ENCODE data around the gene NPC1.
"Not testable (repeated sequence)": the region's sequence is repeated elsewhere in the genome, so short reads cannot be mapped to it uniquely, and the experiment has no call there.

NPC1 gene

DNA sequence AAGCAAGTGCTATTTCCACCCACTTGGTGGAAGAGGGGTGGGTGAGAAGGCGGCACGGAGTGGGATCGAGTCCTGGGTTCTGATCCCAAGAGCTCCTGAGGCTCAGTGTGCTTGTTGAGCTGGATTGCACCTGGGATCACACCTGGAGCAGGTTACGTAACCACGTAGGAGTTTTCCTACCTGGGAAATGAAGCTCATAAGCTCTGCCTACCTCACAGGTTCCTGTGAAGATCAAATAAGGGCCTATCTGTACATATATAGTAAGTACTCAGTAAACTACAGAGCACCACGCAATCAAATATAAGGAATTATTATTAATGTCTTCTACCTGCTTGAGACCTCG lies 11.0 kb downstream of the NPC1 start:
- DNase-seq (ENCODE audit: low spot score), result no peak

- no peak for DNase-seq (ENCODE audit: low spot score)
These were observed 11.5 kb downstream of the NPC1 start for GRCh38 chr18:23574611-23575308.

DNA sequence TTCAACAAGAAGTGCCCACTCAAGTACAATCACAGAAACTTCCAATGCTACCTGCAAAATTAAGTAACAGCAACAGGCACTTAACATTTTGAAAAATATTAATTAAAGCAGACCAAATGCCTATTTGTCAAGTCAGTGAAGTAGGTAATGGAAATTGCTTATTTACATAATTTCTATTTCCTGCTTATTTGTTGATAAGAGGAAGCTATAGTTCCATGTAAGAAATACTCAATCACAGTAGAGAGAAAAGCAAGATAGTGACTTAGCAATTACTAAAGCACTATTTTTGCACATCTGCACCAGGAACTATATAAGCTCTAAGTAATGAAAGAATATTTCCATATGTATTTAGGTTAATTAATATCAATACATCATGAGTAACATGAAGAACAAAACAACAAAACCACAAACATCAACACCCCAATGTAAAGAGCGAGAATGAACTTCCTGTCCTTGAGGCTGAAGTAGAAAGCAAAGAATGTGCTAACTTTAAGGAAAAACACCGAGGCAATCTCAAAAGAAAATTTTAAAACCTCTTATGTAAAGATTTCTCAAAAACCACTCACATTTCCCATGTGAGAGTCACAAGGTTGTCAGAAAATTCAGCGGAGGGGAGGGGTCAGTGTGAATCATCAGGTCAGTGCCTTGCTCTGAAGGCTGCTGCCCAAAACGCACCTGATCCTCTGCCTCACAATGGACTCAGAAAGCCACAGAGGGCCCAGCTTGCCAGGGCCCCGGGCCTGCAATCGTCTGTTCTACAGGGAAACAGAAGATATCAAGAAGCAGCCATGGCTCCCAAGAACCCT lies 12.5 kb downstream of the NPC1 start:
- DNase-seq (ENCODE audit: low spot score), result peak; percentile 47

DNA sequence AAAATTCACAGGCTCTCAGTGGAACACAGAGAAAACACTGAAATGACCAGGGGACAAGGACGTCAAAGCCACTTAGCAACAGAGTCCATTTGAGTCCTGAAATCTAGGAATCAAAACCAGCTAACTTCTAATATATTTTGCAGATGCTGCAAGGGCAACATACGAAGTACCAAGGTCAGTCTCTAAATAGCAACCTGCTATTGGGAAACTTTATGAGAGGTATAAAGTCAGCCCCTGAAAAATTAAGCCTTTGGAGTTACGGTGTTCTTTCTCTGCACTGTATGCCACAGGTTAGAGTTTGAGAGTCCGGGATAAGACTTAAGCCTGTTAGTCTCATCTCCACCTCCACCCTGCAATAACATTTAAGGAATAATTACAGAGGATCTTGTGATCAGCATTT lies 13.3 kb downstream of the NPC1 start:
- DNase-seq (ENCODE audit: low spot score), result no peak

DNA sequence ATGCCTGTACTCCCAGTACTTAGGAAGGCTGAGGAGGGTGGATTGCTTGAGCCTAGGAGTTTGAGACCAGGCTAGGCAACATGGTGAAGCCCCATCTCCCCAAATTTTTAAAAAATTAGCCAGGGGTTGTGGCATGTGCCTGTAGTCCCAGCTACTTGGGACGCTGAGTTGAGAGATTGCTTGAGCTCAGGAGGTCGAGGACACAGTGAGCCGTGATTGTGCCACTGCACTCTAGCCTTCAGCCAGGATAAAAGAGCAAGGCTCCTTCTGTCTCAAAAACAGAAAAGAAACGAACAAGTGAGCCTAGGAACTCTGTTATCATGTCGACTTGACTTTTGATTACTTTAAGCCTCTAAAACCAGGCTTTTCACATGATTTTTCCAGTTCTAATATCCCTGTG lies 13.7 kb downstream of the NPC1 start:
- DNase-seq (ENCODE audit: low spot score), result no peak

- no peak for DNase-seq (ENCODE audit: low spot score)
These were observed 14.3 kb downstream of the NPC1 start for GRCh38 chr18:23572012-23572411.

DNA sequence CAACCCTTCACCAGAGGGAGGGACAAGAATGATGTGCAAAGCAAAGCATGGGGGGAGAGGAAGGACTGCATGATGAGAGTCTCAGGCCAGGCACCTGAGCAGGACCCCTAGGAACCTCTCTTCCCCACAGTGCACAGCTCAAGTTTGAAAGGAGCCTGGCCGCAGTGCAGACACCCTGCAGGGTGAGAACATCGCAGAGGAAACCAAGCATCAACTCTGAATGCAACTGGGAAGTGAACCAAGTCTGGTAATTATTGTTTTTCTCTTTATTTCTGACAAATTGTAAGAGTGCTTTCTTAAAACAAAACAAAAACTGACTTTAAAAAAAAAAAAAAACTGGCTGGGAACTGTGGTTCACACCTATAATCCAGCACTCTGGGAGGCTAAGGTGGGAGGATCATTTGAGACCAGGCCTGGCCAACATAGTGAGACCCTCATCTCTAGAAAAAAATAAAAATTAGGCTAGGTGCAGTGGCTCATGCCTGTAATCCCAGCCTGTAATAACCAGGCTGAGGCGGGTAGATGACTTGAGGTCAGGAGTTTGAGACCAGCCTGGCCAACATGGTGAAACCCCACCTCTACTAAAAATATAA lies 15.3 kb downstream of the NPC1 start:
- DNase-seq (ENCODE audit: low spot score), result no peak

DNA sequence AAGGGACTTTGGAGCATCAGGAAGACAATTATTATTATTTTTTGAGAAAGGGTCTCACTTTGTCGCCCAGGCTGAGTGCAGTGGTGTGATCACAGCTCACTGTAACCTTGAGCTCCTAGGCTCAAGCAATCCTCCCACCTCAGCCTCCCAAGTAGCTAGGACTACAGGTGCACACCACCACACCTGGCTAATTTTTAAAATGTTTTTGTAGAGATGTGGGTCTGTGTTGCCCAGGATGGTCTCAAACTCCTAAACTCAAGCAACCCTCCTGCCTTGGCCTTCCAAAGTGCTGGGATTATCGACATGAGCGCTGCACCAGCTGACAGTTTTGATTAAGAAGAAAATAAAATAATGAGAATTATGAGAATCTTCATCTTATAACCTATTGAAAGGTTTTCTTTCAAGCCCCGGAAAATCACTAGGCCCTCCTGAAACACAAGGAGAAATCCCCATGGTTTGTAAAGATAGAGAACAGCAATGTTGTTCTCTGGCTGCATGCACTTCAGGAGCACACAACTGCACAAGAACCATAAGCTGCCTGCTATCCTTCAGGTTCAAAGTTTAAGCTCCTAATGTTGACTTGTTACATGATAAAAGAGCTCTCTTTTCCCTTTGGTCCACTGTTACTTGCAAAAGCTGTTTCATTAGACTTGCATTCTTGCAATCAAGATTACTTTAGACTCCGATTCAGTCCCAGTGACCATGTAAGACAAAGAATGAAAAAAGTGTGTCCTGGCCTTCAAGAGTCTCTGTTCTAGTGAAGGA lies 16.8 kb downstream of the NPC1 start:
- no peak for DNase-seq (ENCODE audit: low spot score)

- DNase-seq (ENCODE audit: low spot score), result no peak
These were observed 17.8 kb downstream of the NPC1 start for GRCh38 chr18:23568281-23569138.

- DNase-seq (ENCODE audit: low spot score), result no peak
These were observed 18.6 kb downstream of the NPC1 start for GRCh38 chr18:23567671-23568070.

GRCh38 chr18:23565916-23566547 lies 20.3 kb downstream of the NPC1 start:
- no peak for DNase-seq (ENCODE audit: low spot score)

DNA sequence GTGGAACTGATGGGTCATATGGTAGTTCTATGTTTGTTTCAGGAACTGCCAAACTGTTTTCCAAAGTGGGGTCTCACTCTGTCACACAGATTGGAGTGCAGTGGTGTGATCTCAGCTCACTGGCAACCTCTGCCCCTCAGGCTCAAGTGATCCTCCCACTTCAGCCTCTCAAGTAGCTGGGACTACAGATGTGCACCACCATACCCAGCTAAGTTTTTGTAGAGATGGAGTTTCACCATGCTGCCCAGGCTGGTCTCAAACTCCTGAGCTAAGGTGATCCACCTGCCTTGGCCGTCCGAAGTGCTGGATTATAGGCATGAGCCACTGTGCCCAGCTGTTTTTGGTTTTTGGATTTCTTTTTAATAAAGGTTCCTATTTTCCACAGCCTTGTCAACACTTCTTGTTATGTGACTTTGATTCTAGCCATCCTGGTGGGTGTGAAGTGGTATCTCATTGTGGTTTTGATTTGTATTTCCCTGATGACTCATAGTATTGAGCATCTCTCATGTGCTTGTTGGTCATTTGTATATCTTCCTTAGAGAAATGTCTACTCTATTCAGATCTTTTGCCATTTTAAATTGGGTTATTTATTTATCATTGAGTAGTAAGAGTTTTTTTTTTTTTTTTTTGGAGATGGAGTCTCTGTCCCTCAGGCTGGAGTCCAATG lies 22.8 kb downstream of the NPC1 start:
- peak; percentile 49 for DNase-seq (ENCODE audit: low spot score)

GRCh38 chr18:23560186-23560585 lies 26.1 kb downstream of the NPC1 start:
- no peak for DNase-seq (ENCODE audit: low spot score)

GRCh38 chr18:23557511-23557910 lies 28.8 kb downstream of the NPC1 start:
- not testable (repeated sequence) for DNase-seq (ENCODE audit: low spot score)

- DNase-seq (ENCODE audit: low spot score), result no peak
These were observed 30.0 kb downstream of the NPC1 start for GRCh38 chr18:23556145-23556780.

DNA sequence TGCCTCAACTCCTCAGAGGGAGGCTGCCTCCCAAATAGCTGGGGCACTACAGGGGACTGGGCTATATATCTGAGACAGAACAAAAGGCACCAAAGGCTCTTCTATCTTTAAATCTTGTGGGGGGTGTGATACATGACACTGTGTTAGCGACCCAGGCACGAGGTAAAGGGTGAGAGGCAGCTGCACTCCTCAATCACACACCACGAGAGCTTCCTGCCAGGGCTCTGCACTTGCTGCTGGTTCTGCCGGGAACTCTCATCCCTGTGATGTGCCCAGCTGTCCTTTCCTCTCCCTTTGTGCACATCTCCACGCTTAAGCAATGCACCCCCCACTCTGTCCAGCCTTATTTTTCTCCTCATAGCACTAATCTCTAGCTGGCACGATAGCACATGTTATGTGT lies 32.4 kb downstream of the NPC1 start:
- DNase-seq (ENCODE audit: low spot score), result no peak

DNA sequence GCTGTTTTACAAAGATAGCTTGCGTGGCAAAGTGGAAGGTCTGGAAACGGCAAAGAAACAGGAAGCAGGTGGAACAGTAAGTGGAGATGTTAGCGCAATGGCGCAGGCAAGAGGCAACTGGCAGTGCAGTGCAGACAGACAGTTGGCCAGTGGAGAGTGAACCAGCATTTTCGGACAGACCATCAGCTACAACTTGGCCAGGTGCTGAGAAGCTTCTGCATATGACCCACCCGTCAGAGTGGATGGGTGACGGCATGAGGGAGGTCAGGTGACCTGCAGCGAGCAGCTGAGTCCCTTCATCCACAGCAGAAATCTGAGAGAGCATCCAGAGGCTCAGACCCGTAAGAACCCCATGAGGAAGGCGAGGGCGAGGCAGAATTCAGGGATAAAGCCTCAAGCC lies 33.8 kb downstream of the NPC1 start:
- DNase-seq (ENCODE audit: low spot score), result no peak

- DNase-seq (ENCODE audit: low spot score), result no peak
These were observed 34.3 kb downstream of the NPC1 start for GRCh38 chr18:23551978-23552377.

DNA sequence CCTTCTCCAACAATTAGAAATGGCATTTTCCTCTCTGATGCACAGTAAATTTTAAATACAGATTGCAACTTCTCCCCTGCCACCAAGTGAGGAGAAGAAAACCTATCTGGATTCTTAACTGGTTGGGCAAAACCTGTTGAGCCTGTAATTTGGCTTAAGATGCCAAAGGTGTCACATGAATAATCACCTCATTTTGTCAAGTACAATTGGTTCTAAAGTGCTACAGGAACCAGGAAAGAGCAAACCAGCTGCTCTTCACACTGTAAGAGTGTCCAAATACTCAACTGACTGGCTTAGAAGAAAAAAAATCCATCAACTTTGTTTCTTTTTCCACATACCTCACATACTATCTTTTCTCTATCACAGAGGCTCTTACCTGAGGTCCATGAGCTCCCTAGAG lies 35.4 kb downstream of the NPC1 start:
- DNase-seq (ENCODE audit: low spot score), result no peak

GRCh38 chr18:23548719-23549118 lies 37.6 kb downstream of the NPC1 start:
- DNase-seq (ENCODE audit: low spot score), result no peak

Measured in activated CD4-positive, alpha-beta T cell treated with anti-CD3 and anti-CD28 coated beads, Interleukin-2, Interleukin-4, amounts not matched to agents 100 ng/mL and 50 ng/mL, durations not matched to agents 16 hours and 8 hours (primary cell).